Posterior cingulate gyrus (tissue), 11 donors: ENCODE results near the gene VDAC1.
A peak's percentile ranks its signal among the peaks of the same experiment; 100 is the strongest.

Experiments
- DNase-seq, 10 donors: peaks; one replicate each; pipeline versions ENCODE4 v3.0.0 to v3.0.0-alpha.2; 2020 to 2021; ENCODE audit warnings: mixed read lengths in 3 of 10
- intact Hi-C: fragments of 100-400 bp; cut with DNase I; formaldehyde crosslinking; loops from one replicate; pipeline ENCODE4 v1.15.1; 2023

Gene VDAC1

GRCh38 chr5:133932441-133933168 lies 72.2 kb downstream of the VDAC1 start:
- intact Hi-C loops, result no loop called here
- DNase-seq, result peak in 1 of 10 donors; percentile 76

- DNase-seq, result peak in 1 of 10 donors; percentile 52
- intact Hi-C loops, result no loop called here
Measured at GRCh38 chr5:133931546-133931945, 73.2 kb downstream of the VDAC1 start.

- peak in 1 of 10 donors; percentile 7 for DNase-seq
- intact Hi-C loops, result no loop called here
Measured at GRCh38 chr5:133930813-133931090, 74.0 kb downstream of the VDAC1 start.

- peak in 9 of 10 donors; percentile 29 to 95 (median 64) for DNase-seq
- intact Hi-C loops, result no loop called here
Measured at GRCh38 chr5:133930061-133930812, 74.5 kb downstream of the VDAC1 start.

- intact Hi-C loops, result no loop called here
- DNase-seq, result peak in 1 of 10 donors; percentile 14
Measured at GRCh38 chr5:133928587-133929393, 76.0 kb downstream of the VDAC1 start.

- peak in 1 of 10 donors; percentile 22 for DNase-seq
- intact Hi-C loops, result no loop called here
Measured at GRCh38 chr5:133927300-133928180, 77.2 kb downstream of the VDAC1 start.

GRCh38 chr5:133926489-133927299 lies 78.1 kb downstream of the VDAC1 start:
- DNase-seq, result peak in 1 of 10 donors; percentile 66
- intact Hi-C loops, result no loop called here

GRCh38 chr5:133925866-133926488 lies 78.8 kb downstream of the VDAC1 start:
- intact Hi-C loops, result no loop called here
- peak in 1 of 10 donors; percentile 59 for DNase-seq

- intact Hi-C loops, result no loop called here
- DNase-seq, result peak in 2 of 10 donors; percentile 38 to 63
Measured at GRCh38 chr5:133925269-133925668, 79.5 kb downstream of the VDAC1 start.

- intact Hi-C loops, result no loop called here
- DNase-seq, result peak in 4 of 10 donors; percentile 15 to 83 (median 48)
Measured at GRCh38 chr5:133924221-133924920, 80.4 kb downstream of the VDAC1 start.

- peak in 1 of 10 donors; percentile 25 for DNase-seq
- intact Hi-C loops, result no loop called here
Measured at GRCh38 chr5:133921979-133922378, 82.8 kb downstream of the VDAC1 start.
